Ishikawa (cell line): ENCODE results near the gene STX1A.

Experiments
- CEBPB ChIP-seq: IDR thresholded peaks from 2 replicates; pipeline ENCODE4 v1.6.1; 2012
- CREB1 ChIP-seq: IDR thresholded peaks from 2 replicates; pipeline ENCODE4 v1.6.1; 2012; ENCODE audit warnings: low read depth
- EGR1 ChIP-seq: IDR thresholded peaks from 2 replicates; pipeline ENCODE4 v1.6.1; 2012
- EP300 ChIP-seq: IDR thresholded peaks from 2 replicates; pipeline ENCODE4 v1.6.1; 2012; ENCODE audit warnings: borderline replicate concordance
- FOXM1 ChIP-seq: IDR thresholded peaks from 2 replicates; pipeline ENCODE4 v1.6.1; 2012; ENCODE audit warnings: low read depth, borderline replicate concordance
- MAX ChIP-seq: IDR thresholded peaks from 2 replicates; pipeline ENCODE4 v1.6.1; 2012
- NFIC ChIP-seq: IDR thresholded peaks from 2 replicates; pipeline ENCODE4 v1.6.1; 2012
- RAD21 ChIP-seq: IDR thresholded peaks from 2 replicates; pipeline ENCODE4 v1.6.1; 2012; ENCODE audit warnings: low read depth
- REST ChIP-seq: IDR thresholded peaks from 2 replicates; pipeline ENCODE4 v1.6.1; 2012; ENCODE audit warnings: low read depth, mild to moderate bottlenecking
- TAF1 ChIP-seq: IDR thresholded peaks from 2 replicates; pipeline ENCODE4 v1.6.1; 2012; ENCODE audit warnings: low read depth, mild to moderate bottlenecking
- TCF12 ChIP-seq: IDR thresholded peaks from 2 replicates; pipeline ENCODE4 v1.6.1; 2012; ENCODE audit warnings: low read depth
- TEAD4 ChIP-seq: IDR thresholded peaks from 2 replicates; pipeline ENCODE4 v1.6.1; 2012
- USF1 ChIP-seq: IDR thresholded peaks from 2 replicates; pipeline ENCODE4 v1.6.1; 2012
- YY1 ChIP-seq: IDR thresholded peaks from 2 replicates; pipeline ENCODE4 v1.6.1; 2012; ENCODE audit warnings: low read depth
- ZBTB7A ChIP-seq: IDR thresholded peaks from 2 replicates; pipeline ENCODE4 v1.6.1; 2012; ENCODE audit warnings: low read depth

STX1A gene

GRCh38 chr7:73674468-73675124 is 44.9 kb downstream of the STX1A start:
- TF ChIP-seq CREB1 (no peak), TAF1 (no peak), TEAD4 (no peak), FOXM1 (no peak), CEBPB (no peak), USF1 (no peak), RAD21 (no peak), EGR1 (no peak), EP300 (no peak), NFIC (no peak)

DNA sequence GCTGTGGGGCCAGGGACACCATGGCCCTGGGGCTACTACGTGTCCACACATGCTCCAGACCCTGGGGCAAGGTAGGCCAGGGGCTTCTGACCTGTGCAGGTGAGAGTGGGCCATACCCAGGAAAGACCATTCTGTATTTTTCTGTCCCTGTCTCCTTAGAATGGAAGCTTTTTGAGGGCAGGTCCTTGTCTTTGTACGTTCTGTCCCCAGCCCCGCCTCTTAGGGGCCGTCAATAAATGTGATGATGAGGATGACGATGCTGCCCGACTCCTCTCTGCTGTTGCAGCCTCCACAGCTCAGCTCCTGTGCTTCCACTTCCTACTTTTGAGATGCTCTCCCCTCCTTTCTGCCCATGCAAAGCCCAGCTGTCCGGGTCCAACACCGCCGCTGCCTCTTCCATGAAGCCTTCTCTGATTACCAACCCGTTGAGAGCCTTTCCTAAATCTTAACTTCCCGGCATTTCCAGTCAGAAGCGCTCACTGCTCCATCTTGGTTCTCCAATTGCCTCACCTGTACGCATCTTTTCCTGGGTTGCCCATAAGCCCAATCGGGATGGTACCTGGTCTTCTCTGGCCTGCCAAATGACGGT is 47.5 kb downstream of the STX1A start:
- TF ChIP-seq NFIC, result no peak
- no peak for TF ChIP-seq EGR1
- TF ChIP-seq CEBPB, result no peak
- no peak for TF ChIP-seq FOXM1
- no peak for TF ChIP-seq RAD21
- no peak for TF ChIP-seq USF1
- TF ChIP-seq TEAD4, result no peak
- TF ChIP-seq REST, result no peak

DNA sequence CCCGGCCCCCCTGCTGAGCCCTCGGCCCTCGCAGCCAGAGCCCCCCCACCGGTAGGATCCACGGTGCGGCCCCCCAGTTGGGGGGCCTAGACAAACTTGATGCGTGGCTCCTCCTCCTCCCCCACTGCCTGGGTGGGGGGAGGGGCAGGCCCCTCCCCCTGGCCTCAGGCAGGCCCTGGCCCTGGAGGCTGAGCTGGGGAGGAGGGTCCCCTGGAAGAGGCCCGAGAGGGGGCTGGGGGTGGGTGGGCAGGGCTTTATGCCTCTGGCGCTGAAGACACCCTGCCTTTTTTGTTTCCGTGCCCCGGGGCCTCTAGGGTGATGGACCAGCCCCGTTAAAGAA is 48.2 kb downstream of the STX1A start:
- TF ChIP-seq CREB1, result no peak
- no peak for TF ChIP-seq TAF1

DNA sequence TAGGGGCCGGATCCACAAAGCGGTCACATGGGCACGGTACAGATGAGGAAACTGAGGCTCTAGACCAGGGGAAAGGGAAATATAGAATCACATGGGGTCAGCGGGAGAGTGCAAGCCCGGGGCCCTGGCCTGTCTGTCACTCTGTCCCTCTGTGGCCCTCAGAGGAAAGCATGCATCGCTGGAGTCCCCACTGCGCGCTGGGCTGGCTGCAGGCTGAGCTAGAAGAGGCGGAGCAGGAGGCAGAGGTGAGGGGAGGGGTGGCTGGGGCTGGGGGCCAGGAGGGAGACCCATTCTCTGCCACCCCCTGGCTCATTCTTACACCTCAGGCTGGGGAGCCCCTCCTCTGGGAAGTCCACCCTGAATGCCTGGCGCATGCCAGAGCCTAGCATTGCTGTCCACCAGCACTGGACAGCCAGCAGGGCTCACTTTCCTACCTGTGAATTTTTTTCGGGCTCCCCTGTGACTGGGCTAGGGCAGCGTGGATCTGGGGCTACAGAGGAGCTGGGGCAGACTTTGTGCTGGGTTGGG is 49.5 kb downstream of the STX1A start:
- no peak for TF ChIP-seq CEBPB
- no peak for TF ChIP-seq REST

DNA sequence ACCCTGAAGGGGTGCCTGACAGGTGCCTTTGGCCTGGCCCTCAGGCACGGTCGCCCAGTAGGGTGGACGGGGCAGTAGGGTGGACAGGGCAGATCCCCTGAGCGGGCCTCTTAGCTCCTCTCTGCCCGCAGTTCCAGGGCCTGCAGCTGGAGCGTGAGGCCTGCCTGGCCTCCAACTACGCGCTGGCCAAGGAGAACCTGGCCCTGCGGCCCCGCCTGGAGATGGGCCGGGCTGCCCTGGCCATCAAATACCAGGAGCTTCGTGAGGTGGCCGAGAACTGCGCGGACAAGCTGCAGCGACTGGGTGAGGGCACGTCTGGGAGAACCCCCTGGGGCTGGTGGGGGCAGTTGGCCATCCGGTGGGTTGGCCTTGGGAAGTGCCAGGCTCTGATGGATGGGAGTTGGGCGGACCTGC is 50.2 kb downstream of the STX1A start:
- TF ChIP-seq USF1 (no peak), MAX (no peak), RAD21 (no peak), EP300 (no peak), TCF12 (no peak), YY1 (no peak), ZBTB7A (no peak), EGR1 (no peak), TEAD4 (no peak), FOXM1 (no peak), REST (no peak), CEBPB (no peak), TAF1 (no peak), CREB1 (no peak)
